ENCODE data around the gene PQBP1.

PQBP1 gene

GRCh38 chrX:48920718-48921104 lies 23.0 kb downstream of the PQBP1 start:
- H3K9me3 ChIP-seq = no peaks in the 10 kb centered on the region
- peaks cover 58% of the 10 kb centered on the region for H3K36me3 ChIP-seq
- H3K27me3 ChIP-seq = no peaks in the 10 kb centered on the region
- H3K27ac ChIP-seq = peak overlapping the region; percentile 97
- H3K4me3 ChIP-seq (ENCODE audit: low read depth in 1 of 2, low read length in 1 of 2) = peak overlapping the region in 1 of 2 experiments; percentile 95
- TF ChIP-seq CTCF (IDR thresholded peaks at IDR 0.05) = no peak
- H3K4me1 ChIP-seq (ENCODE audit: control insufficient read depth in 1 of 2, insufficient read depth in 1 of 2, low read depth in 1 of 2, low read length in 1 of 2) = peaks cover 12 to 34% of the 10 kb centered on the region in 2 experiments

GRCh38 chrX:48923771-48924170 lies 26.0 kb downstream of the PQBP1 start:
- Histone ChIP-seq H3K36me3 (peaks cover 48% of the 10 kb centered on the region), H3K9me3 (no peaks in the 10 kb centered on the region), H3K4me3 (ENCODE audit: low read depth in 1 of 2, low read length in 1 of 2) (no peak overlapping the region), H3K4me1 (ENCODE audit: control insufficient read depth in 1 of 2, insufficient read depth in 1 of 2, low read depth in 1 of 2, low read length in 1 of 2) (peaks cover 8 to 19% of the 10 kb centered on the region in 2 experiments), H3K27ac (no peak overlapping the region), H3K27me3 (no peaks in the 10 kb centered on the region)
- no peak for TF ChIP-seq CTCF (IDR thresholded peaks at IDR 0.05)

GRCh38 chrX:48924270-48924669 lies 26.5 kb downstream of the PQBP1 start:
- peaks cover 48% of the 10 kb centered on the region for H3K36me3 ChIP-seq
- no peaks in the 10 kb centered on the region for H3K27me3 ChIP-seq
- no peak overlapping the region for H3K4me3 ChIP-seq (ENCODE audit: low read depth in 1 of 2, low read length in 1 of 2)
- no peak overlapping the region for H3K27ac ChIP-seq
- no peak for TF ChIP-seq CTCF (IDR thresholded peaks at IDR 0.05)
- no peaks in the 10 kb centered on the region for H3K9me3 ChIP-seq
- peaks cover 8 to 19% of the 10 kb centered on the region in 2 experiments for H3K4me1 ChIP-seq (ENCODE audit: control insufficient read depth in 1 of 2, insufficient read depth in 1 of 2, low read depth in 1 of 2, low read length in 1 of 2)

GRCh38 chrX:48927123-48927522 lies 29.4 kb downstream of the PQBP1 start:
- TF ChIP-seq CTCF (IDR thresholded peaks at IDR 0.05) = no peak
- Histone ChIP-seq H3K36me3 (peaks cover 43% of the 10 kb centered on the region), H3K27me3 (no peaks in the 10 kb centered on the region), H3K27ac (peak overlapping the region; percentile 10), H3K4me3 (ENCODE audit: low read depth in 1 of 2, low read length in 1 of 2) (no peak overlapping the region), H3K9me3 (no peaks in the 10 kb centered on the region), H3K4me1 (ENCODE audit: control insufficient read depth in 1 of 2, insufficient read depth in 1 of 2, low read depth in 1 of 2, low read length in 1 of 2) (no peaks in the 10 kb centered on the region)

GRCh38 chrX:48927736-48928382 lies 30.1 kb downstream of the PQBP1 start:
- no peaks in the 10 kb centered on the region for H3K9me3 ChIP-seq
- no peak overlapping the region for H3K4me3 ChIP-seq (ENCODE audit: low read depth in 1 of 2, low read length in 1 of 2)
- no peak for TF ChIP-seq CTCF (IDR thresholded peaks at IDR 0.05)
- peaks cover 36% of the 10 kb centered on the region for H3K36me3 ChIP-seq
- no peak overlapping the region for H3K27ac ChIP-seq
- H3K27me3 ChIP-seq = no peaks in the 10 kb centered on the region
- H3K4me1 ChIP-seq (ENCODE audit: control insufficient read depth in 1 of 2, insufficient read depth in 1 of 2, low read depth in 1 of 2, low read length in 1 of 2) = no peaks in the 10 kb centered on the region
